Esophagus mucosa (tissue), 1 donor: ENCODE measurements around the gene WDR6. TPM values are rescaled to one million over a fixed set of nuclear protein-coding genes. Genes with fewer than 3 reads are reported as not detected.

Source experiments
- ATAC-seq: fragments of 200-7000 bp; cut with Tn5 transposase; one replicate; pipeline ENCODE4 v1.9.1; 2020
- total RNA-seq: library from RNA; stranded (reverse); gene quantifications from one replicate; pipeline ENCODE4 v1.2.4, GENCODE V29; 2023
- donor health status: DM: yes; HTN: yes; CAD: no.

WDR6 gene
- total RNA-seq, 1 donor from 2014 or later, result 36.3 TPM

DNA sequence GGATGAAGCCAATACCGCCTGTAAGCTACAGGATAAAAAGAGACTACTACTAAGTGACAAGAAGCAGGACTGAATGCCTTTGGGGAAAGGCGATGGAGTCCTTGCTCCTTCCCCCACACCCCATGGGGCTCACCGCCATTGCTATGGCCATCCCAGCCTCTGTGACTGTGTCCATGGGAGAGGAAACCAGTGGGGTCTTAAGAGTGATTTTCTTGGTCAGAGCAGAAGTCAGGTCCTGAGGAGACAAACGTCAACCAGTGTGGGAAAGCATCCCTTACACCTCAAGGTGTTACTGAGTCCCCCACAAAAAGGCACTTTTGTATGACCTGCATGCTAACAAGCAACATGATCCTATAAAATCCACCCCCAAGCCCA, 21.1 kb downstream of the WDR6 start:
- no peak for ATAC-seq

DNA sequence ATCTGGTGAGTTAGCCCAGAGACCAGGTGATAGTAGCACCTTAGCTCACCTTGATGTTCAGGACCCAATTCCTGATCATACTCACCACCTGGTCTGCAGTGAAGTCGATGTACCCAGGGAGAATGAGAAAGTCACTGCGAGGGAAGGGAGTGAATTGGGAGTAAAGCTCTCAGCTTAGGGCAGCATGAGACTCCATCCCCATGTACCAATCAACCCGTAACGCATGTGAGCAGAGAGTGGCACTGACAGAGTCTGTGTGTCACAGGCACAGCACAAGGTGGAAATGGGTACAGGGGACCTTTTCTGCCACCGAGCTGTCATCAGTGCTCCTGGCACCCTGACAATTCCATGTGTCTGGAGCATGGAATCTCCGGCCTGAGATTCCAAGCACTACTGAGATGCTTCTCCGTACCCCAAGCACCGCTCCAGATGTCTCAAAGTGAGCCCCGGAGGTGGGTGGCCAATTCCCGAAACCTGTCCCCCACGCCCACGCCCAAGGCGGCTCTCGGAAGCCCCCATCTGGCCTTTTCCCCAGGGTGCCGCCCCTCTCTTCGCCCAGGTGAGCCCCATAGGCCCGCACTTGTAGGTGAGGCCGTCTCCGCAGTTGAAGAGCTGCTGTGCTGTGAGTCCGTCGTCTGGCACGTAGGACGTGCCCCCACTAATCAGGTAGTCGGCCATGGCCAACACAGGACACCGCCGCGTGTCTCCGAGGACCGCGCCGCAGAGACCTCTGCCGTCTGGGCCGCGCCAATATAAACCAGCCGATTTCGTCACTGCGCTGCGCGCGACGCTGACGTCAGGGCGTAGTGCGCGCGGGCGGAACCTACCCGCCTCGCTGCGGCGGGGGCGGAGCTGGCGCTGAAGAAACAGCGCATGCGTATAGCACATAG, 21.7 kb downstream of the WDR6 start, which contains the start of gene IMPDH2:
Gene IMPDH2 (minus strand): TSS at position 726 of the 890 bp plus-strand sequence. CDS start 48 bp downstream, at position 678.
- peak; percentile 91 for ATAC-seq

DNA sequence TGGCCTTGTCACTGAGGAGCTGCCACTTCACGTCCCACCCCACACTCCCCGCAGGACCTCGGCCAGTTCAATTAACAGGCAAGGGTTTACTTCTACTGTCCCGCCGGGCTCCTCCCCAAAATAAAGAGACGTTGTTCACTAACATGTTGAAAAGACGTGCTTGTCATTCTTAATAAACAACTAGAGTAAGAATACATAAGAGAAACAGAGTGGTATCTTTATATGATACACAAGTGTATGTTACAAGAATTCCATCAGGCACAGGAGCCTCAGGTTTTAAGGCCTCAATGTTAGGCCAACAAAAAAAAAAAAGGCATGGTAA, 22.3 kb downstream of the WDR6 start:
- no peak for ATAC-seq

DNA sequence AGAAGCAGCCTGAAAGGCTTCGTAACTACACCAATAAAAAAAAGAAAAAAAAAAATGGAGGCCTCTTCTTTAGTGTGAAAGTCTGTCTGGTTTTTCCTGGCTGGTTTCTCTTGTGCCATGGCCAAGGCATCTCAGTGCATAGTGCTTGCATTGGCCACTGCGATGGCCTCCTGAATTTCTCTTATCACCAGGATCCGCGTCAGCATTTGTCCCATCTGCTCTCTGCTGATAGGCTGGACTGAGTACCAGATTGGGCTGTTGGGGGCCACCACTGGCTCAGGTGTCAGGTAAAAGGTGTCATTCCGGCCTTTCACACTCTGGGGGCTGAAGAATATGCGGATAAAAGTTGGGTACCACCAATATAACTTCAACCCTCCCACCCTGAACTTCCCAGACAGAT, 23.1 kb downstream of the WDR6 start:
- no peak for ATAC-seq

DNA sequence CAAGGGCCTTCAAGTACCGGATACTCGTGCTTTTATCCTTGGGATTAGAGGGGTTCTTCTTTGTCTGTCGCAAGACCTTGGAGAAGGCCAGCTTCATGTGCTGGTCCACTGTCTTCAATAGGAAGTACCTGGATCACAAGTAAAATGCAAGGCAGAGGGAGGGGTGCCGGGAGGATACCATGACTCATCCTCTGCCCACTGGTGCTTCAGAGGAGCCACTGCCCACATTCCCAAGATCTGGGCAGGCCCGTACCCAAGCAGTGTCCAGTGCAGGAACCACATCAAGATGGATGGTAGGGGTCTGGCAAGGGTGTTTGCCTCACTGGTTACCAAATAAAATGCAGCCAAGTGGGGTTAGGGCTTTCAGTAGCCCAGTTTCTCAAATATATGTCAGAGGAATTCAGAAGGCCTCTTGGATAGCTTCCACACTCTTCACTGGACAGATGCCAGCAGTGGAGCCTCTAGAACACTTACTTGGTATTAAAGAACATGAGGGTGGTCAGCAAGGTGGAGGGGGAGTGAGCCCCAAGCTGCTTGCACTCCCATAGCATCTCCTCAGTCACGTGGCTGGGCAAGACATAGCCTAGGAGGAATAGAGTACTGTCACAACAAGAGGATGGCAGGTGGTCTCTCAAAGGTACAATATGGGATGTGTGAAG, 25.6 kb downstream of the WDR6 start:
- no peak for ATAC-seq

DNA sequence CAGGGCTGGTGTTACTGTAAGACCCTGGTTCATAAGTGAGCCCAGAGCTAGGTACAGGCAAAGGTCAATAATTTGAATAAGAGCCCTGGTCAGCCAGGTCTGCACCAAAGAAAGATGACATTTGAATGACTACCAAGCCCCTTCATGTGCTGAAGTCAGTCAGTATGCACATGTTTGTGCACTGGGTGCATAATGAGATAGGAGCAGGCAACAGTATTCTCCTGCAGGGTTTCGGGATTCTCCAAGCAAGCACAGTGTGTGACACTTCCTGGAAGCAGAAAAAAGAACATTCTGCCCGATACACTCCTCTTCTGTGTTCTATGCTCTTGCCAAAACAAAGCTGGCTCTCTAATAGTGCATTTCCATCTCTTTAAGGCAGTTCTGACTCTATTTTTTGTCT, 27.5 kb downstream of the WDR6 start:
- ATAC-seq, result no peak

DNA sequence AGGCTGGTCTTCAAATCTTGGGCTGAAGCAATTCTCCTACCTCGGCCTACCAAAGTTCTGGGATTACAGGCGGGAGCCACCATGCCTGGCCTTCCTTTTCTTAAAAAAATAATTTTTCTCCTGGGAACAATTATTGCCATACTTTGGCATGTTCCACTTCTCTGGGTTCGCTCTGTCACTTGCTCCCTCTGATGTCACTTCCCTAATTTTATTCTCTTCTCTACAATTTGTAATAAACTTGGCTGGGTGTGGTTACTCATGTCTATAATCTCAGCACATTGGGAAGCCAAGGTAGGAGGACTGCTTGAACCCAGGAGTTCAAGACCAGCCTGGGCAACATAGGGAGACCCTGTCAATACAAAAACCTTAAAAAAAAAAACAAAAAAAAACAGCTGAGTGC, 28.1 kb downstream of the WDR6 start:
- no peak for ATAC-seq

DNA sequence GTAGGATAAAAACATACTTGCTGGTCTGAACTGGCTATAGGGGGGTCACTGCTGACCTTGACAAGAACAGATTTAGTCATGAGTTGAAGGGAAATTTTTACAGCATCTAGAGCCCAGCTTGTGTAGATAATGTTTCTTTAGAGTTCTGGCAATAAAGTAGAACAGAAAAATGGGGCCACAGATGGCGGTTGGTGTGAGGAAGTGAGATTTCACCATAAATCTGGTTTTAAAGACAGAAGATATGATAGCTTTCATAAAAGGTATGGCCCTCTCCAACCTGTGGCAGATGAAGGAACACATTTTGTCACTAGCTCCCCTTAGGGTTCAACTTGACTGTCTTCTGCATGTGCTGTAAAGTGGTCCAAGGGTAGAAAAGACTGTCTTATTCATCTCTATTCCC, 46.4 kb downstream of the WDR6 start:
- no peak for ATAC-seq

DNA sequence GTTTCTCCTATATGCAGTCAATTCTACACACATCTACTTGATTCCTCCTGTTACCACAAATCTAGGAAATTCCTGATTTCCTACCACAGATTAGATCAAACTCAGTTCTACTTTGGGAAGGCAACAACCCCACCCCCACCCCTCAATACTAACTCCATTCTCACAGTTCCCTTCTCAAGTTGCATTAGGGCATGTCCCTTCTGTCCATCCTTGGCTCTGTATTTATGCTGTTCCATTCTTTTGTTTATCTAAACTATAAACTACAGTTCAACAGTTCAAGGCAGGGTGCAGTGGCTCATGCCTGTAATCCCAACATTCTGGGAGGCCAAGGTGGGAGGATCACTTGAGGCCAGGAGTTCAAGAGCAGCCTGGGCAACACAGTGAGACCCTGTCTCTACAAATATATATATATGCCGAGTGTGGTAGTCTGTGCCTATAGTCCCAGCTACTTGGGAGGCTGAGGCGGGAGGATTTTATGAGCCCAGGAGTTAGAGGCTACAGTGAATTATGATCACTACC, 47.2 kb downstream of the WDR6 start:
- ATAC-seq, result no peak

DNA sequence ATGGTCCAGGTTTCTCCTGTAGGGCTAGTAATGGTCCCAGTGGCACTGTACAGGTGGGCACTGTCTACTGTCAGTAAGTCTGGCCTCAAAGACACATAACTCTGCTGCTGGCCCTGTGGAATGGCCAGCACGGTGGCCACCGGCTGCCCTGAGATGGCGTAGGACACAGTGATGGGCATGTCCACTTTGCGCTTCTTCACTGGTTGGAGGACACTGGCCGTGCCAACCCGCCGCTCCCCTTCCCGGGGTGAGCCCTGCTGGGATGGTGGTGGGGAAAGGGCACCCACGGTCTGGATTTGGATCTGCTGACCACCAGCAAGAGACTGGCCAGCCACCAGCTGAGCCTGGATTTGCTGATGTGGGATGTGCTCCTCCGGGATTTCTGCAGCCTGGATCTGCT, 50.1 kb downstream of the WDR6 start:
- ATAC-seq, result no peak

DNA sequence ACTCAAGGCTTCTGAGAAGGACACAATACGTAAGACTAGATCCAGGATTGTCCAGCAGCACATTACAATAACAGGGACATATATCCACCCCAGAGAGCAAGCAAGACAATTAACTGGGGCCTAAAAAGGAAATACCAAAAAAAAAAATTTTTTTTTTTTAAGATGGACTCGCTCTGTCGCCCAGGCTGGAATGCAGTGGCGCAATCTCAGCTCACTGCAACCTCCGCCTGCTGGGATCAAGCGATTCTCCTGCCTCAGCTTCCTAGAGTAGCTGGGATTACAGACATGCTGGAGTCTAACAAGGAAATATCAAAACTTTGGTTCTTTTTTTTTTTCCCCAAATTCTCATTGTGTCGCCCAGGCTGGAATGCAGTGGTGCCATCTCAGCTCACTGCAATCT, 50.8 kb downstream of the WDR6 start:
- ATAC-seq, result no peak

Other genes with a start within 250 kb of the WDR6 start
- gene PRKAR2A, start 159.5 kb upstream of the WDR6 start, total RNA-seq, result 46.3 TPM
- gene SLC25A20, start 108.5 kb upstream of the WDR6 start, total RNA-seq, result 4.7 TPM
- gene ARIH2, start 88.5 kb upstream of the WDR6 start, total RNA-seq, result 48.6 TPM
- gene P4HTM, start 17.1 kb upstream of the WDR6 start, total RNA-seq, result 8.4 TPM
- 33.1 TPM for gene DALRD3, start 11.2 kb downstream of the WDR6 start, total RNA-seq
- 44.0 TPM for gene NDUFAF3, start 14.7 kb downstream of the WDR6 start, total RNA-seq
- 270 TPM for gene IMPDH2, start 22.0 kb downstream of the WDR6 start, total RNA-seq
- gene QRICH1, start 86.7 kb downstream of the WDR6 start, total RNA-seq, result 62.4 TPM
- 252 TPM for gene QARS1, start 97.4 kb downstream of the WDR6 start, total RNA-seq
- 36.2 TPM for gene USP19, start 113.4 kb downstream of the WDR6 start, total RNA-seq
- gene LAMB2, start 125.7 kb downstream of the WDR6 start, total RNA-seq, result 69.7 TPM
- 15.7 TPM for gene CCDC71, start 158.9 kb downstream of the WDR6 start, total RNA-seq
- 39.6 TPM for gene KLHDC8B, start 164.2 kb downstream of the WDR6 start, total RNA-seq